ENCODE data around the gene NUBP2. TPM values are rescaled to one million over a fixed set of nuclear protein-coding genes. Genes with fewer than 3 reads are reported as not detected.

NUBP2 gene
- total RNA-seq, 2 donors from 2014 or later = 64.6 to 68.5 TPM

GRCh38 chr16:1825864-1826690, 43.3 kb downstream of the NUBP2 start:
- H3K4me1 ChIP-seq (ENCODE audit: control insufficient read depth in 1 of 2, low read depth in 2 of 2) = peaks cover 20 to 42% of the 10 kb centered on the region in 2 donors
- peak; percentile 46 for ATAC-seq (ENCODE audit: insufficient number of reproducible peaks, low FRiP score, low read depth)
- TF ChIP-seq, protein P1, sequence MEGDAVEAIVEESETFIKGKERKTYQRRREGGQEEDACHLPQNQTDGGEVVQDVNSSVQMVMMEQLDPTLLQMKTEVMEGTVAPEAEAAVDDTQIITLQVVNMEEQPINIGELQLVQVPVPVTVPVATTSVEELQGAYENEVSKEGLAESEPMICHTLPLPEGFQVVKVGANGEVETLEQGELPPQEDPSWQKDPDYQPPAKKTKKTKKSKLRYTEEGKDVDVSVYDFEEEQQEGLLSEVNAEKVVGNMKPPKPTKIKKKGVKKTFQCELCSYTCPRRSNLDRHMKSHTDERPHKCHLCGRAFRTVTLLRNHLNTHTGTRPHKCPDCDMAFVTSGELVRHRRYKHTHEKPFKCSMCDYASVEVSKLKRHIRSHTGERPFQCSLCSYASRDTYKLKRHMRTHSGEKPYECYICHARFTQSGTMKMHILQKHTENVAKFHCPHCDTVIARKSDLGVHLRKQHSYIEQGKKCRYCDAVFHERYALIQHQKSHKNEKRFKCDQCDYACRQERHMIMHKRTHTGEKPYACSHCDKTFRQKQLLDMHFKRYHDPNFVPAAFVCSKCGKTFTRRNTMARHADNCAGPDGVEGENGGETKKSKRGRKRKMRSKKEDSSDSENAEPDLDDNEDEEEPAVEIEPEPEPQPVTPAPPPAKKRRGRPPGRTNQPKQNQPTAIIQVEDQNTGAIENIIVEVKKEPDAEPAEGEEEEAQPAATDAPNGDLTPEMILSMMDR (IDR thresholded peaks at IDR 0.05) = no peak
- peak overlapping the region; percentile 87 for H3K4me3 ChIP-seq
- H3K9me3 ChIP-seq = no peaks in the 10 kb centered on the region
- H3K27me3 ChIP-seq (replicated peaks; ENCODE audit: insufficient read depth) = no peaks in the 10 kb centered on the region
- H3K27ac ChIP-seq = peak overlapping the region; percentile 70 to 76
- peaks cover 18% of the 10 kb centered on the region for H3K36me3 ChIP-seq
- no peak for DNase-seq (ENCODE audit: low spot score)

GRCh38 chr16:1826691-1827573, 44.2 kb downstream of the NUBP2 start, which contains the start of the genes FAHD1 and HAGH:
TSS of gene FAHD1 (plus strand) at chr16:1827206. CDS start at chr16:1827239, 33 bp downstream.
TSS of gene HAGH (minus strand) at chr16:1826825. CDS start at chr16:1826787, 38 bp downstream.
- Histone ChIP-seq H3K9me3 (no peaks in the 10 kb centered on the region), H3K36me3 (peaks cover 11% of the 10 kb centered on the region), H3K4me3 (peak within 1 kb of the TSS; percentile 87), H3K4me1 (ENCODE audit: control insufficient read depth in 1 of 2, low read depth in 2 of 2) (peaks cover 20 to 42% of the 10 kb centered on the region in 2 donors), H3K27me3 (replicated peaks; ENCODE audit: insufficient read depth) (no peaks in the 10 kb centered on the region), H3K27ac (peak within 1 kb of the TSS; percentile 70 to 84)
- TF ChIP-seq, protein P1 (IDR thresholded peaks at IDR 0.05) = no peak
- ATAC-seq (ENCODE audit: insufficient number of reproducible peaks, low FRiP score, low read depth) (peak; percentile 95), DNase-seq (ENCODE audit: low spot score) (peak; percentile 70)

GRCh38 chr16:1828645-1829410, 46.1 kb downstream of the NUBP2 start:
- no peak for ATAC-seq (ENCODE audit: insufficient number of reproducible peaks, low FRiP score, low read depth)
- TF ChIP-seq, protein P1 (IDR thresholded peaks at IDR 0.05) = no peak
- H3K27ac ChIP-seq = no peak overlapping the region
- no peaks in the 10 kb centered on the region for H3K9me3 ChIP-seq
- peaks cover 20 to 40% of the 10 kb centered on the region in 2 donors for H3K4me1 ChIP-seq (ENCODE audit: control insufficient read depth in 1 of 2, low read depth in 2 of 2)
- DNase-seq (ENCODE audit: low spot score) = no peak
- peaks cover 3% of the 10 kb centered on the region for H3K36me3 ChIP-seq
- H3K4me3 ChIP-seq = no peak overlapping the region
- no peaks in the 10 kb centered on the region for H3K27me3 ChIP-seq (replicated peaks; ENCODE audit: insufficient read depth)

GRCh38 chr16:1830213-1830612, 47.5 kb downstream of the NUBP2 start:
- TF ChIP-seq, protein P1 (IDR thresholded peaks at IDR 0.05) = no peak
- no peak overlapping the region for H3K27ac ChIP-seq
- DNase-seq (ENCODE audit: low spot score) = no peak
- no peak overlapping the region for H3K4me3 ChIP-seq
- H3K4me1 ChIP-seq (ENCODE audit: control insufficient read depth in 1 of 2, low read depth in 2 of 2) = peaks cover 18 to 26% of the 10 kb centered on the region in 2 donors
- H3K9me3 ChIP-seq = no peaks in the 10 kb centered on the region
- H3K27me3 ChIP-seq (replicated peaks; ENCODE audit: insufficient read depth) = no peaks in the 10 kb centered on the region
- H3K36me3 ChIP-seq = peaks cover 3% of the 10 kb centered on the region
- ATAC-seq (ENCODE audit: insufficient number of reproducible peaks, low FRiP score, low read depth) = no peak

Measured in thoracic aorta (tissue), 2 donors.